GM21515 (cell line): ENCODE results near the gene KIT.

Experiments used
- ATAC-seq: cut with Tn5 transposase; IDR thresholded peaks from one replicate; pipeline ENCODE4 v1.9.1; 2021; ENCODE audit not compliant: unreplicated experiment

Gene KIT

GRCh38 chr4:54660591-54660990 is 2.8 kb downstream of the KIT start:
- no peak for ATAC-seq

- no peak for ATAC-seq
Observed at GRCh38 chr4:54661169-54661568, 3.4 kb downstream of the KIT start.

- ATAC-seq, result no peak
Observed at GRCh38 chr4:54661686-54662085, 3.9 kb downstream of the KIT start.

- no peak for ATAC-seq
Observed at GRCh38 chr4:54662123-54662522, 4.4 kb downstream of the KIT start.

- no peak for ATAC-seq
Observed at GRCh38 chr4:54662901-54663585, 5.3 kb downstream of the KIT start.

GRCh38 chr4:54664400-54664799 is 6.6 kb downstream of the KIT start:
- no peak for ATAC-seq

GRCh38 chr4:54668014-54668611 is 10.4 kb downstream of the KIT start:
- ATAC-seq, result no peak

GRCh38 chr4:54669831-54670230 is 12.1 kb downstream of the KIT start:
- ATAC-seq, result no peak

- no peak for ATAC-seq
Observed at GRCh38 chr4:54675721-54676461, 18.1 kb downstream of the KIT start.

- no peak for ATAC-seq
Observed at GRCh38 chr4:54676658-54677057, 18.9 kb downstream of the KIT start.

- ATAC-seq, result no peak
Observed at GRCh38 chr4:54677416-54677815, 19.7 kb downstream of the KIT start.

- no peak for ATAC-seq
Observed at GRCh38 chr4:54677853-54678650, 20.3 kb downstream of the KIT start.

- no peak for ATAC-seq
Observed at GRCh38 chr4:54678826-54679225, 21.1 kb downstream of the KIT start.

- ATAC-seq, result no peak
Observed at GRCh38 chr4:54679813-54680212, 22.1 kb downstream of the KIT start.

- ATAC-seq, result peak; percentile 38
Observed at GRCh38 chr4:54683616-54684346, 26.0 kb downstream of the KIT start.

GRCh38 chr4:54685810-54686209 is 28.1 kb downstream of the KIT start:
- ATAC-seq, result no peak

- ATAC-seq, result peak; percentile 62
Observed at GRCh38 chr4:54687887-54688841, 30.4 kb downstream of the KIT start.

GRCh38 chr4:54695337-54695736 is 37.6 kb downstream of the KIT start:
- no peak for ATAC-seq

GRCh38 chr4:54695788-54696187 is 38.0 kb downstream of the KIT start:
- no peak for ATAC-seq

GRCh38 chr4:54696649-54697048 is 38.9 kb downstream of the KIT start:
- ATAC-seq, result no peak
